Glutamatergic neuron (in vitro differentiated cells): ENCODE data around the gene RPL31. TPM values are rescaled to one million over a fixed set of nuclear protein-coding genes. Genes with fewer than 3 reads are reported as not detected.

ENCODE experiments used
- DNase-seq: peaks from one replicate; pipeline ENCODE4 v3.0.0; 2022
- H3K27ac Mint-ChIP-seq: one replicate; pipeline ENCODE4 v1.8.0; 2020; ENCODE audit warnings: mild to moderate bottlenecking, mixed read lengths, inconsistent platforms; ENCODE audit not compliant: unreplicated experiment
- H3K27me3 Mint-ChIP-seq: one replicate; pipeline ENCODE4 v1.8.0; 2020; ENCODE audit warnings: mild to moderate bottlenecking, moderate library complexity, mixed read lengths, inconsistent platforms; ENCODE audit not compliant: unreplicated experiment
- H3K36me3 Mint-ChIP-seq: one replicate; pipeline ENCODE4 v1.8.0; 2020; ENCODE audit warnings: mild to moderate bottlenecking, mixed read lengths, inconsistent platforms; ENCODE audit not compliant: unreplicated experiment
- H3K4me1 Mint-ChIP-seq: one replicate; pipeline ENCODE4 v1.8.0; 2020; ENCODE audit warnings: mild to moderate bottlenecking, low read depth, mixed read lengths, inconsistent platforms; ENCODE audit not compliant: unreplicated experiment
- H3K4me3 Mint-ChIP-seq: one replicate; pipeline ENCODE4 v1.8.0; 2020; ENCODE audit warnings: mild to moderate bottlenecking, mixed read lengths, inconsistent platforms; ENCODE audit not compliant: unreplicated experiment
- H3K9me3 Mint-ChIP-seq: one replicate; pipeline ENCODE4 v1.8.0; 2020; ENCODE audit warnings: mild to moderate bottlenecking, moderate library complexity, mixed read lengths, inconsistent platforms; ENCODE audit not compliant: unreplicated experiment
- CTCF ChIP-seq: fragments of 200-600 bp; sonication (generic); IDR thresholded peaks from one replicate; pipeline ENCODE4 v1.5.0; 2021; ENCODE audit not compliant: partially characterized antibody, unreplicated experiment
- long read RNA-seq: library from polyadenylated mRNA; unstranded; transcript quantifications from one replicate; pipeline ENCODE4 v2.0.0, GENCODE V29; 2020; ENCODE audit not compliant: unreplicated experiment
- total RNA-seq: library from RNA; stranded (reverse); fragmentation: NEBNext Ultra II Directional; extraction: Animal tissue kit (Norgen Biotek cat#: 25700); gene quantifications from one replicate; pipeline ENCODE4 v1.2.1, GENCODE V29; 2021; ENCODE audit not compliant: unreplicated experiment

RPL31 gene
- 761 TPM for total RNA-seq
- long read RNA-seq, transcript RPL31-208 (4 exons, 825 nt), result minor isoform, 104 of 824 reads
- long read RNA-seq, transcript RPL31-205 (4 exons, 716 nt), result minor isoform, 9 of 824 reads
- long read RNA-seq, transcript RPL31-201 (5 exons, 1,865 nt), result major isoform, 679 of 824 reads
- long read RNA-seq, partial matches to known transcripts, result 4 of 824 reads
- long read RNA-seq, other reads (novel, unspliced or antisense), result 24 of 824 reads

GRCh38 chr2:101001691-101002561 lies at the start of gene RPL31:
Gene RPL31 (plus strand): TSS chr2:101002289. CDS start chr2:101002702, 413 bp downstream.
- no peak for TF ChIP-seq CTCF
- peaks cover 6% of the 10 kb centered on the region for H3K36me3 Mint-ChIP-seq
- H3K4me3 Mint-ChIP-seq, result peak within 1 kb of the TSS; percentile 99
- H3K27ac Mint-ChIP-seq, result peak within 1 kb of the TSS; percentile 95
- H3K4me1 Mint-ChIP-seq, result peaks cover 15% of the 10 kb centered on the region
- H3K9me3 Mint-ChIP-seq, result peaks cover 12% of the 10 kb centered on the region
- H3K27me3 Mint-ChIP-seq, result peaks cover 10% of the 10 kb centered on the region
- peak; percentile 97 for DNase-seq

GRCh38 chr2:100952512-100952911 lies 49.6 kb upstream of the RPL31 start:
- no peak overlapping the region for H3K27ac Mint-ChIP-seq
- H3K36me3 Mint-ChIP-seq, result no peaks in the 10 kb centered on the region
- peaks cover 7% of the 10 kb centered on the region for H3K4me1 Mint-ChIP-seq
- no peaks in the 10 kb centered on the region for H3K9me3 Mint-ChIP-seq
- no peak for TF ChIP-seq CTCF
- no peak overlapping the region for H3K4me3 Mint-ChIP-seq
- no peaks in the 10 kb centered on the region for H3K27me3 Mint-ChIP-seq
- no peak for DNase-seq

- Mint-ChIP-seq H3K4me3 (no peak overlapping the region), H3K36me3 (no peaks in the 10 kb centered on the region), H3K4me1 (peaks cover 7% of the 10 kb centered on the region), H3K27me3 (no peaks in the 10 kb centered on the region), H3K27ac (no peak overlapping the region), H3K9me3 (no peaks in the 10 kb centered on the region)
- DNase-seq, result no peak
- no peak for TF ChIP-seq CTCF
These were observed 48.6 kb upstream of the RPL31 start for GRCh38 chr2:100953406-100954043.

GRCh38 chr2:100954044-100954420 lies 48.1 kb upstream of the RPL31 start:
- Mint-ChIP-seq H3K9me3 (no peaks in the 10 kb centered on the region), H3K4me1 (peaks cover 7% of the 10 kb centered on the region), H3K4me3 (no peak overlapping the region), H3K36me3 (no peaks in the 10 kb centered on the region), H3K27me3 (no peaks in the 10 kb centered on the region), H3K27ac (no peak overlapping the region)
- TF ChIP-seq CTCF, result no peak
- no peak for DNase-seq
